ENCODE results near the gene HBEGF.

HBEGF gene

DNA sequence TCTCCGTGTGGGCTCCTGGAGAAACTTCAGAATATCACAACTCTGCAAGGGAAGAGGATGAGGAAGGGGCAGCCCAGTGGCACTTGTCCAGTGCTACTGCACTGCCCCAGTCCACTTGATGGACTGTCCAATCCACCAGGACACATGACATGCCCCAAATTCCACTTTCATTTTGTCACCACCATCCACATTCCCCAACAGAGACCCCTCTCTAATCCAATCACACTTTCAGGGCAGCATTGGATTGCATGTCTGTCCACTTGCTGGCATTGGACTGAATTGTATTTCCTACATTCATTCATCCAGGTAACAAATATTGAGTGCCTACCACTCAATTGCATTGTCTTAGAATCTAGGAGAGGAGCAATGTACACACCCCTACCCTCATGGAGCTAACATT is 14.8 kb downstream of the HBEGF start:
- no peak for DNase-seq

- DNase-seq = no peak
Observed at GRCh38 chr5:140329739-140330481, 16.5 kb downstream of the HBEGF start.

DNA sequence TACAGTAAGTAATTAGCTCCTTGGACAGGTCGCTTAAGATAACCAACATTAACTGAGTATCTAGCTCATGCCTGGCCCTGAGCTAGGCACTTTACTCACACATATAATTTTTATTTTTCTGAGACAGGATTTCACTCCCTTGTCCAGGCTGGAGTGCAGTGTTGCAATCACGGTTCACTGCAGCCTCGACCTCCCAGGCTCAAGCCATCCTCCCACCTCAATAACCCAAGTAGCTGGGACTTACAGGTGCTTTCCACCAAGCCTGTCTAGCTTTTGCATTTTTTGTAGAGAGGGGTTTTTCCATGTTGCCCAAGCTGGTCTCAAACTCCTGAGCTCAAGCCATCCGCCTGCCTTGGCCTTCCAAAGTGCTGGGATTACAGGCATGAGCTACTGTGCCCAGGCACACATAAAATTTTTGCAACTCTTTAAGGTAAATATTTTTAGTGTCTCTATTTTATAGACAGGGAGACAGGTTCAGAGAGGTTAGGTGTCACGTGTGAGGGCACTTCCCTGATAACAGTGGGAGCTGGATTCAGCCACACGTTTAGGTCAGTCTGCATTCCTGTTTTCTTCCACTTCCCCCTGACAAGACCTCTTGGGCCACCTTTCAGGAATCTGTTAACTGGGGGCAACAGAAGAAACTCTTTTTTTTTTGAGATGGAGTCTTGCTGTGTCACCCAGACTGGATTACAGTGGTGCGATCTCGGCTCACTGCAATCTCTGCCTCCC is 18.2 kb downstream of the HBEGF start:
- no peak for DNase-seq

DNA sequence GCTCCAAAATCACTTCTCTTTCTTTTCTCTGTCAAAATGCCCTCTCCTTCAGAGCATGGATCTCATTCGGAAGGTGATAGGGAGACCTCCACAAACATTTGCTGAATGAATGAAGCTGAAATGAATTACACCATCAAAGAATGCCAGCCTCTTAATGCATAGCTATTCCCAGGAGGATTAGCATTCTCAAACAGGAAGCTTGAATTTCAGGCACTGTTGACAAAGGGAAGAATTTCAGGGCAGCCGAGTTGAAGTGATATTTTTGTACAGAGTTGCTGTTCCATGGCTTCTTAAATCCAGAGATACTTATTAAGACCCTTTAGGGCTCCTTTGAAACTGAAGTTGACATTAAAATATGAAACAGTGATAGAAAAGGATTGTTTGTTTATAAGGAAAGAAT is 18.8 kb downstream of the HBEGF start:
- no peak for DNase-seq

- no peak for DNase-seq
Observed at GRCh38 chr5:140325486-140325885, 20.9 kb downstream of the HBEGF start.

- DNase-seq = no peak
Observed at GRCh38 chr5:140324617-140325241, 21.7 kb downstream of the HBEGF start.

DNA sequence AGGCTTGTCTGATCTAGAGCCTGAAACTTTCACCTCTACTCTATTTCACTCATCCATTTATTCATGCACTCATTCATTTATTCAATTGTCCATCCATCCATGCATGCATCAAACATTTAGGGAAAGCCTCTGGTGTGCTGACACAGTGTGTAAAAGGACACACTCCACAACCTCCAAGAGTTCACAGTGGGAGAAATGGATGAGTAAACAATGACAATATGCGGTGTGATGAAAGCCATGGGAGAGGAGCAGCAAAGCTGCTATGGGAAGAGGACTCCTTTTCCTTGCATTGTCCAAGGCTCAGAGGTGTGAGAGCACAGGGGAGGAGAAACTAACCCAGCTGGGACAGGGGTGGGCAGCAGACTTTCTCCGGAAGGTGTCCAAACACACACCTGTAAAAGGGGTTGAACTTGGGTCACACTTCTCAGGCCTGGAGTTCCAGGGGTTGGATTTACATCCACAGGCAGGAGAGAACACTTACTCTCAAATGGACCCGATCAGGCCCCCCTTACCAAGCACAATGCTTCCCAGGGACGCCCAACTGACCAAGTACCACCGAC is 22.3 kb downstream of the HBEGF start:
- no peak for DNase-seq

- peak in 1 of 2 experiments; percentile 18 for DNase-seq
Observed at GRCh38 chr5:140322751-140323731, 23.4 kb downstream of the HBEGF start.

DNA sequence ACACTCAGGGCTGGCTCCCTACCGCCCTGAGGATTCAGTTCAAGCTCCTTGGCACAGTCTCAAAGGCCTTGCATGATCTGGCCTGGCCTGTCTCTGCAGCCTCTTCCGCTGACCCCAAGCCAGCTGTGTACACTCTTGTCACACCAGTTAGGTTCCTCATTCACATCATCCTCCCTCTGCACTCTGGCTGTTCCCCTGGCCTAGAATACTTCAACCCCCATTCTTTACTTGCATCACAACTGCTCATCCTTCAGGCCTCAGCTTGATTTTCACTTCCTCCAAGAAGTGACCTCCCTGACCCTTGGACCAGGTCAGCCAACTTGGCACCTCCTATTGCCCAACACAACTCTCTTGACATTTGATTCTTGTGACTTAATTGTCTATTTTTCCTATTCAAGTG is 24.6 kb downstream of the HBEGF start:
- DNase-seq = no peak

- DNase-seq = no peak
Observed at GRCh38 chr5:140319833-140320232, 26.6 kb downstream of the HBEGF start.

DNA sequence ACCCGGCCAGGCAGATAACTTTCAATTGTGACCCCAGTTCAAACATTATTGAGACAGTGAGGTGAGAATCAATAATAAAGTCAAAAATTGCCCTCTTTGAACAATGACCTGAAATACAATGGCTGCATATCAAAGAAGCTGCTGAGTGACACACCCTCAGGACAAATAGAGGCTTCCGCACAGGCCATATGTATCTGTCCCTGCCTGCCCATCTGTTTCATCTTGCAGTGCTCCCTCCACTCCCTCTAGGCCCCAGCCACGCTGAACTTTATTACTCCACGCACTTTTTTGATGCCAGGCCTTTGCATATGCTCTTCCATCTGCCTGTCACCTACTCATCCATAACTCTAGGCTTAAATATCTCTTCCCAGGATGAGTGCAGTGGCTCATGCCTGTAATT is 27.6 kb downstream of the HBEGF start:
- no peak for DNase-seq

DNA sequence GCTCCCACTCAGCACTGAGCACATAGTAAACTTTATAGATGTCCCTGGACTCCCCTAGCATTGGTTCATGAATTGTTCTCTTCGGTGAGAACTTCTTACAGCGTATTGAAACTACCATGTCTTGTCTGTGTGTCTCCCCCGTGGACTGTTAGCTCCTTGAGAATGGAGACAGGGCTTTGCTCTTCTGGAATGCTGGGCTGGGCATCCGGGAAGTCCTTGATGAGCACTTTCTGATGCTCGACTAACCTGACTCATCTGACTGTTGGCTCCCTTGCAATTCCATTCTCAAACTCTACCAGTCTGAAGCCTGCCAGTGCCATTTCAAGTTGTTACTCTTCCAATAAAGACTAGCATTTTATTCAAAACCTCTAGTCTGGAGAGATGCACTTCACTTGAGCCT is 28.5 kb downstream of the HBEGF start:
- DNase-seq = no peak

GRCh38 chr5:140312791-140313189 is 33.6 kb downstream of the HBEGF start:
- no peak for DNase-seq

GRCh38 chr5:140312067-140312790 is 34.2 kb downstream of the HBEGF start:
- DNase-seq = no peak

DNA sequence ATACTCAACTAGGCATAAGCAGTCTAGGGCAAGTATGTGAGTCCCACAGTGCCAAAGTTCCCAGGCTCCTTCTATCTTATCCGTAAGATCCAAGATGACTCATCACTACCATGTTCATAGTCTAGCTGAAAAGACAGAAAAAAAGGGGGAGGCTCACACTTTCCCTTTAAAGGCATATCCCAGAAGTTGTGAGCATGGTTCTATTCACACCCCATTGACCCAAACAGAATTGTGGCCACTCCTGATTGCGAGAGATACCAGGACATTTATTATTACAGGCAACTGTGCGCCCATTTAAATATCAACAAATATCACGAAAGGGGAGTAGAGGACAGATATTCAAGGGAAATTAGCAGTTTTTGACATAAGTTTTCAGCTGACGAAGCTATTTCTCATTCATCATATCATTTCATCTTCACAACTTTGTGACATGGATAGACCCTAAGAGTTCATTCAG is 35.4 kb downstream of the HBEGF start:
- DNase-seq = no peak

DNA sequence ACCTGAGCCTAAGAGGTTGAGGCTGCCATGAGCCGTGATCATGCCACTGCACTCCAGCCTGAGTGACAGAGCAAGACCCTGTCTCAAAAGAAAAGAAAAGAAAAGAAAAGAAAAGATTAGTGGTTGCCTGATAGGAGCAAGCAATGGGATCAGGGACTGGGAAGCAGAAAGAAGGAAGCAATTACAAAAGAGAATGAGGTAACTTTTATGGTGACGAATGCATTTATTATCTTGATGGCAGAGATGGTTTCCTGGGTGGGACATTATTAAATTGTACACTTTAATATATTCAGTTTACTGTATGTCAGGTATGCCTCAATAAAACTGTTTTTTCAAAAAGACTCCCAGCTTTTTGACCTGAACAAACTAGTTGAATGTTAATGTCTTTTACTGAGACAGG is 36.0 kb downstream of the HBEGF start:
- no peak for DNase-seq

DNA sequence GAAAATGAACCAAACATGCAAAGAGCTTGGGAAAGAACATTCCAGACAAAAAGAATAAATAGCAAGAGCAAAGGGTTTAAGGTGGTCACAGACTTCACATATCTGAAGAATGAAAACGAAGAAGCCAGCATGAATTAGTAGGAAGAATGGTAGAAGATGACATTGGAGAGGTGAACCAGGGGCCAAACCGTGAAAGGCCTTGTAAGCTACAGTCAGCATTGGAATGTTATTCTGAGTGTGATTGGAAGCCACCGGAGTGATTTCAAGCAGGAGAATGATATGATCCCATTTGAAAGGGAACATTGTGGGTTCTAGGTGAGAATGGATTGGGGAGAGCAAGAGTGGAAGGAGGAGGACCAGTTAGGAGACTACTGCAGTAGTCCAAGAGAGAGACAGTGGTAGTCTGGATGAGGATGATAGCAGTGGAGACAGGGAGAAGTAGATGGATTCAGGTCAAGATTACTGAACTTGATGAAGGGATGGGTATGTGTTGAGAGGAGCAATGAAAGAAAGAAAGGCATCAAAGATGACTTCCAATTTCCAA is 36.6 kb downstream of the HBEGF start:
- DNase-seq = no peak

GRCh38 chr5:140305471-140305870 is 40.9 kb downstream of the HBEGF start:
- DNase-seq = no peak

- DNase-seq = no peak
Observed at GRCh38 chr5:140303966-140304365, 42.4 kb downstream of the HBEGF start.

DNA sequence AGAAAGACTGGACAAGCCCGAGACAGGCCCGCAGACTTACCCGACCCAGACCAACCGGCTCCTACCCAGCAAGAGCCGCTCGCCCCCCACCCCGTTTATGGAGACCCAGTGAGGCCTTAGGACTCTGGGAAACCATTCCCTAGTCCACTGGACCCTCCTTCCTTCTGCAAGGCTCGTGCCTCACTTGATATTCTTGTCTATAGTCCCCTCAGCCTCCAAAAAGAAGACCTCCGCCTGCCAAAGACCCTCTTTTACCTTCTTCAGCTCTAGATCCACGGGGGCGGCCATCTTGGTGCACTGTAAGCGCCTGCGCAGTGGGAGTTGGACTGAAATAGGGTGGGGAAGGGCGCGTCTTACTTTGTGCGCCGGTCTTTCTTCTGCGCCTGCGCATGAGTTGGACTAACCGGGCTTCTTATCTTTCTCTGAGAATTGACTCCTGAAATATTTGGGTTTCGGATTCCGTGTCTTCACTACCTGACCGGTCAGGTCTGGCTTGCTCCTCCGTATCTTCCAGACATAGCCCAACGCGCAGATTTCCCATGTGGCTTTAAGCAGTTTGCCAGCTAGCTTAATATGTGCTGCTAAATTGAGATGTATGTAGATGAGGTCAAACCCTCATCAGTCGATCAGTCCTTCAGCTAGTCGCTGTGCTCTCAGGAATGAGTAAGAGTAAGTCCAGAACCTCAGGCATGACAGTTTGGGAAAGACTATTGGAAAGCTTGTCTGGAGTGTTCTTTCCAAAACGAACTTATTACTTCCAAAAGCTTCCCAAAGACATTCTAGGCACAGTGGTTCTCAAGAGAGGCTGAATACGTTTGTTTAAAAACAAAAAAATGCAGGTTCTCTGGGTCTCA is 43.4 kb downstream of the HBEGF start, which contains the start of gene PFDN1:
Gene PFDN1, minus strand, starts transcription at position 316 of the 854 bp plus-strand sequence. Its CDS starts 28 bp downstream, at position 288.
- peak; percentile 75 to 95 for DNase-seq
